Neural crest cell (in vitro differentiated cells): ENCODE measurements around the gene MAP1B. TPM values are rescaled to one million over a fixed set of nuclear protein-coding genes. Genes with fewer than 3 reads are reported as not detected.

Source experiments
- DNase-seq: peaks from one replicate; pipeline ENCODE4 v3.0.0; 2021; ENCODE audit warnings: low read depth, mixed read lengths, low spot score
- H3K27ac Mint-ChIP-seq: one replicate; pipeline ENCODE4 v1.8.0; 2021; ENCODE audit warnings: mild to moderate bottlenecking, mixed read lengths; ENCODE audit not compliant: unreplicated experiment
- H3K27me3 Mint-ChIP-seq: 2 replicates; pipeline ENCODE4 v1.8.0; 2021; ENCODE audit warnings: low read depth, mild to moderate bottlenecking, mixed read lengths
- H3K36me3 Mint-ChIP-seq: 2 replicates; pipeline ENCODE4 v1.8.0; 2021; ENCODE audit warnings: low read depth, mild to moderate bottlenecking, mixed read lengths
- H3K4me1 Mint-ChIP-seq: 2 replicates; pipeline ENCODE4 v1.8.0; 2021; ENCODE audit warnings: mixed read lengths
- H3K4me3 Mint-ChIP-seq: one replicate; pipeline ENCODE4 v1.8.0; 2021; ENCODE audit warnings: mild to moderate bottlenecking, mixed read lengths
- H3K9me3 Mint-ChIP-seq: 2 replicates; pipeline ENCODE4 v1.8.0; 2021; ENCODE audit warnings: mixed read lengths
- CTCF ChIP-seq: fragments of 200-600 bp; sonication (generic); conservative IDR thresholded peaks from 2 replicates; pipeline ENCODE4 v1.5.0; 2021; ENCODE audit warnings: antibody characterized with exemption, mild to moderate bottlenecking
- total RNA-seq: library from RNA; stranded (reverse); gene quantifications from 2 replicates; pipeline ENCODE4 v1.2.1, GENCODE V29; 2021

MAP1B gene
- total RNA-seq, 1 donor from 2014 or later: 256 TPM

GRCh38 chr5:72115296-72115695 lies 8.0 kb downstream of the MAP1B start:
- H3K4me3 Mint-ChIP-seq: no peak overlapping the region
- H3K27ac Mint-ChIP-seq: no peak overlapping the region
- H3K4me1 Mint-ChIP-seq: peaks cover 36% of the 10 kb centered on the region
- no peaks in the 10 kb centered on the region for H3K9me3 Mint-ChIP-seq
- no peak for TF ChIP-seq CTCF
- peaks cover 3% of the 10 kb centered on the region for H3K27me3 Mint-ChIP-seq
- peaks cover 37% of the 10 kb centered on the region for H3K36me3 Mint-ChIP-seq
- no peak for DNase-seq

GRCh38 chr5:72117307-72117706 lies 10.0 kb downstream of the MAP1B start:
- H3K4me3 Mint-ChIP-seq: no peak overlapping the region
- no peak for DNase-seq
- H3K4me1 Mint-ChIP-seq: peaks cover 36% of the 10 kb centered on the region
- H3K9me3 Mint-ChIP-seq: no peaks in the 10 kb centered on the region
- H3K27me3 Mint-ChIP-seq: peaks cover 2% of the 10 kb centered on the region
- H3K36me3 Mint-ChIP-seq: peaks cover 37% of the 10 kb centered on the region
- no peak overlapping the region for H3K27ac Mint-ChIP-seq
- TF ChIP-seq CTCF: no peak

GRCh38 chr5:72121052-72121779 lies 13.9 kb downstream of the MAP1B start:
- Mint-ChIP-seq H3K27ac (no peak overlapping the region), H3K9me3 (no peaks in the 10 kb centered on the region), H3K27me3 (no peaks in the 10 kb centered on the region), H3K4me3 (peak overlapping the region; percentile 71), H3K36me3 (peaks cover 25% of the 10 kb centered on the region), H3K4me1 (peaks cover 55% of the 10 kb centered on the region)
- no peak for DNase-seq
- TF ChIP-seq CTCF: no peak

GRCh38 chr5:72121780-72122445 lies 14.6 kb downstream of the MAP1B start:
- Mint-ChIP-seq H3K4me3 (peak overlapping the region; percentile 71), H3K27me3 (no peaks in the 10 kb centered on the region), H3K27ac (peak overlapping the region; percentile 64), H3K36me3 (peaks cover 20% of the 10 kb centered on the region), H3K4me1 (peaks cover 56% of the 10 kb centered on the region), H3K9me3 (no peaks in the 10 kb centered on the region)
- no peak for TF ChIP-seq CTCF
- no peak for DNase-seq

GRCh38 chr5:72122602-72123001 lies 15.3 kb downstream of the MAP1B start:
- peaks cover 56% of the 10 kb centered on the region for H3K4me1 Mint-ChIP-seq
- DNase-seq: no peak
- H3K27me3 Mint-ChIP-seq: no peaks in the 10 kb centered on the region
- H3K9me3 Mint-ChIP-seq: no peaks in the 10 kb centered on the region
- TF ChIP-seq CTCF: no peak
- peak overlapping the region; percentile 71 for H3K4me3 Mint-ChIP-seq
- peaks cover 16% of the 10 kb centered on the region for H3K36me3 Mint-ChIP-seq
- no peak overlapping the region for H3K27ac Mint-ChIP-seq
